ENCODE results near the gene RIC8A.
"Not testable (repeated sequence)": the region's sequence is repeated elsewhere in the genome, so short reads cannot be mapped to it uniquely, and the experiment has no call there.

GRCh38 chr11:192674-193128 is 14.8 kb upstream of the RIC8A start, which contains the start of gene SCGB1C1:
- TF ChIP-seq CTCF (IDR thresholded peaks at IDR 0.05); POLR2A (IDR thresholded peaks at IDR 0.05; ENCODE audit: low read depth): not testable (repeated sequence)
